Measurements from ENCODE around the gene FOXL1. TPM values are rescaled to one million over a fixed set of nuclear protein-coding genes. Genes with fewer than 3 reads are reported as not detected.

FOXL1 gene
- total RNA-seq, 1 donor from 2014 or later: 8.2 TPM

DNA sequence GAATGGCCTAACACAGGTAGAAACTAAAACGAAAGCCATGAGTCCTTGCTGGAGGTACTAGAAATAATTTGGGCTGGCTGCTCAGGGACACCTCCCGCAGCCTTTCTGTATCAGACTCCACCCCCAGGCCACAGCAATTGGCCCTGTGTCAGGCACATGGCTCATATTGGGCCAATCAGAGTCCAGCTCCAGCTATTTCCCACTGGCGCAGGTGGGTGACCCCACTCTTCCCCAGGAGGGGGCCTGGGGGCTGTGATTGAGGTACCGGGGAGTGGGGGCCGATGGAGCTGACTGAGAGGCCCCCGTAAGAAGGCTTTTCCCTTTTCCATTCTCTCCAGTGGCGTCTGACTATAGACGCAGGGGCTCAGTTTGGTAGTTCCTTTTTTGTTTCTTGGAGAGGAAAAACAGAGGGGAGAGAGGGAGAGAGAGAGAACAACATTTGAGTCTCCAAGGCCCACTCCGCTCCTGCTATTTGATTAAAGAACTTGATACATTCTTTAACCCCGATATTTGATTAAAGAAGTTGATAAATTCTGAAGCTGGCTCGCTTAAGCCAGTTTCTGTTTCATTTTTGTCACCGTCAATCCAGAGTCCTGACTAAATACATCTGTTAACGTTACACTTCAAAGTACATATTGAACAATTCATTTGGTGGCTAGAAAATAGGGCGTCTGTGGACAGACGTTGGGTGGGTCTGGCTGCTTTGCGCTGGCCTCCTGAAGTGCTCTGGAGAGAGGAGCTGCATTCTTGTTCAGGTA is 26.3 kb downstream of the FOXL1 start:
- no peak for DNase-seq (ENCODE audit: low spot score)

DNA sequence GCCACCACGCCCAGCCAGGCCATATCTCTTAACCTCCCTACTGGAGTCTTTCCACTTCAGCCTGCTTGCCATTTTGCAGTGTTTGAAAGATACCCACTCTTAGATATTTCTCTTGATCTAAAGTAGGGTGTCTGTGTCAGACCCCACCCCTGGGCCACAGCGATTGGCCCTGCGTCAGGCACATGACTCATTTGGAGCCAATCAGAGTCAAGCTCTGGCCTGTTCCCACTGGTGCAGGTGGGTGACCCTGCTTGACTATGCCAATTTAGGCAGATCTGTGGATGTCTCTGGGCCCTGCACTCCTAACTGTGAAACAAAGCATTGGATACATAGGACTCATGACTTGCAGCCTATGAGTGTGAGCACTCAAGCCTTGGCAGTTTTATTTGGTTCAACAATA is 27.6 kb downstream of the FOXL1 start:
- DNase-seq (ENCODE audit: low spot score): no peak

DNA sequence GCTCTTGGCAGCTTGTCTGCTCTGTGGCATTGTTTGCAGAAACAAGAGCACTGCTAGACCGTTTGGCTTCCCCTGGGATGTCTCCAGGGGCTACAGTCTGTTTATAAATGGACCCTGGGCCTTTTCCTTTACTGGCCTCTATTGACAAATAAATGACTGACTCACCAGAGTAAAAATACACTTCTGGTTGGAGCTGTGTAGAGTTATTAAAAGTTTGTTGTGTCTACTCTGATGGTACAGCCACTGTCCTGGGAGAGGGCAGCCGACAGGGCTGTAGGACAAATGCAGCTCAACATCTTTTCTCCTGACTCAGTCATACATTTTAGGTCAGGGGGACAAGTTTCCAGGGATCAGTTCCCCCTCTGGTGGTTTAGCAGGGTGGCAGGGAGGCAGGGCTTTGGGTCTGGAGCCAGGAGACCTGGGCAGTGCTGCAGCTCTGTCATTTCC is 30.0 kb downstream of the FOXL1 start:
- no peak for DNase-seq (ENCODE audit: low spot score)

DNA sequence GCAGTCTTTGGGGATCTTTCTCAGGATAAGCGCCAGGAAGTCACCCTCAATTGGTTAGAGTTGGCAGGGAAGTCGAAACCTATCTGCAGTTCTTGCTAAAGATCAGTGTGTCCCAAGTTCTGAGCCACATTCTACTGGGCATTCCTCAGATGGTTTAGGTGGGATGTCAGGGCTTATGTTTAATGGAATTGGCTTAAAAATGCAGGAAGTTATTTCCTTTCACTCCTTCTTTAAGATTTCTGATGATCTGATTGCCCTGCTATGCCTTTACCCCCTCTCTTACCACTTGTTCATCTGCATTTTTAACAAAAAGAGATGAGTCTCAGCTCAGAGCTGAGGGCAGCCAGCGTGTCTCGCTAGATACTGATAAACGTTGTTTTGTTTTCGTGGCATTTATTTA is 30.8 kb downstream of the FOXL1 start:
- no peak for DNase-seq (ENCODE audit: low spot score)

DNA sequence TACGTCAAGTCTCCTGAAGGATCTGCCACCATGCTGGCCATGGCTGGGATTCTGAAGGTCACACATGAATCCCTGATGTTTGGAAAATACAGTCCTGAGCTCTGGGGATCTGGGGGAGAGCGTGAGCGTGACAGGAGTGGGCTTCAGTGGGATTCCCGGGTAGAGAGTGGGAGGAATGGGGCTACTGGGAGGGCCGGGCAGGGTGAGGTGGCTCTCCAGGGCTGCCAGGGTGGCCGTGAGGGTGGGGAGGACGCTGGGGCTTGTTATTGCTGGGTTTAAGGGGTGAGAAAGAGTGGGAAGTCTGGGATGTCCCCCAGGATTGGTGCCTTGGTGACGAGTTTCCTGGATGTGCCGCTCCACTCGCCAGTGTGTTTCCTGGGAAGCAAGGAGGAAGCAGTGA is 31.3 kb downstream of the FOXL1 start:
- no peak for DNase-seq (ENCODE audit: low spot score)

DNA sequence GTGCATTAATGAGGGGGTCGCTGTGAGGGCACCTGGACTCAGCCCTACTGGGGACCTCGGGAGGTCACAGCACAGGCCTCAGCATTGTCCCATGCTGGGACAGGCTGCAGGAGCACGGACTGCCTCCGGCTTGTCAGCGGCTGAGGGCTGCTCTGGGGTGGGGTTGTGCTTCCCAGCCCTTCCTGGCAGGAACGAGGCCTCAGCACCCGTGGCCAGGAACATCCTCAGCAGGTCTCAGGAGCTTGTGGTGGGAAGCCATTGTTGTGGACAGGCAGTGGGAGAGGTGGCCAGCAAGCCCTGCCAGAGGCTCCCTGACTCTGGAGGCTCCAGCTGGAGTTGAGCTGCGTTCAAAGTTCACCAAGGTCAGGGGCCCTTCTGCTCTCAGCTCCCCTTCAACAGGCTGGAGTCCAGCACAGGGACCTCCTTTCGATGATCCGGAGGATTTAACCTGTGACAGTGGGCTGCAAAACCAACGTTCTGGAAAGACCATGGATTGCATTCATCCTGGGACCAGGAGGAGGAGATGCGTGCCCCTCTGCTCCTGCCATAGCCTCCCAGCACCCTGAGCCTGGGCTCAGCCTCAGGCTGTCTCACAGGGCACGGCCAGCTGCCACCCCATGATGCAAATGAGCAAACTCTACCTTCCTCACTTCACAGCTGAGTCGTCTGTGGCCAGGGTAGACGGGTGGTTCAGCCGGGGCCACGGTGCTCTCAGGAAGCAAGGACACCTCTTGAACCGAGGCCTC is 32.6 kb downstream of the FOXL1 start:
- DNase-seq (ENCODE audit: low spot score): no peak

DNA sequence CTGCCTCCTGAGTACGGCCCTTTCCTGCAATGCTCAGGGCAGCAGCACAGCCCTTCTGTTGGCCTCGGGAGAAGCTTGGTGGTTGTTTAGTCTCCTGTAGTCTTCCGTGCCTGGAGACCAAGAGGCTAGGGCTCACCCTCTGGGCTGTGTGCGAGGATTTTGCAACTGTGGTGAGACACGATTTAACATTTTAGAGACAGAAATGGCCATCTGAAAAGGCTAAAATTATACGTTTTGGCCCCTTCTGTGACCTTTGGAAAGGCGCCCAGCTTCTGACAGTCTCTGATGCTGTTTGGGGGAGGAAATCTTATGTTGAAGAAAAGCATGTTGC is 33.1 kb downstream of the FOXL1 start:
- DNase-seq (ENCODE audit: low spot score): peak; percentile 39

DNA sequence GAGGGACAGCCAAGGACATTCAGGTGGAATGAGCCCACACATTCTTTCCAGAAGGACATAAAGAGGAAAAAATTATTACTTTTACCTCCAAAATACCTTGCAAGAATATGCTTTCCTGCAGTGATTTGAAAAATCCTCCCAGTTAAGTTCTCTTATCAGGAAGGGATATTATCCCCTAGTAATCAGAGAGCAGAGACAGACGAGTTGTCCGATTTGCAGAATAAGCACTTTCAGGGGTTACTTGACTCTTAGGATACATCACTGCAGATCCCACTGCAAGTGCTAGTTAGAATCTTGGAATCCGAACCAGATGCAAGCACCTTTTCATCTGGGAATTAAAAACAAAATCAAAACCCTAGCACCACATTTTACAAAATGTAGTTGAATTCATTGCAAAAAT is 33.6 kb downstream of the FOXL1 start:
- no peak for DNase-seq (ENCODE audit: low spot score)

DNA sequence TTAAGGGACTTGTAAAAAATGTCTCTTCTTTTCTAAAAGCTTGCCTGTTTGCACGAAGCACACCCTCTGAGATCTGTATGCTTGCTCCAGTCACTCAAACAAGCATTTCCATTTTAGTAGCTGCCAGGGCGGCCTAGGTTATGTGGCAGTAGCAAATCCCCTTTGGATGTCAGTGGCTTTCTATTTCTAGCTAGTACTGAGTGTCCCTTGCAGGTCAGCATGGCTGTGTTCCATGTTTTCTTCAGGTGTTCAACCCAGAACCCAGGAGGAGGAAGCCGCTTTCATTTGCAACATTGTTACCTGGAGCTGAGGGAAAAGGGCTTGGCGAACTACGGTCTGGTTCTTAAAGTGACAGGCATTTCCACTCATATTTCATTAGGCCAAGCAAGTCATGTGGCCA is 36.4 kb downstream of the FOXL1 start:
- DNase-seq (ENCODE audit: low spot score): no peak

DNA sequence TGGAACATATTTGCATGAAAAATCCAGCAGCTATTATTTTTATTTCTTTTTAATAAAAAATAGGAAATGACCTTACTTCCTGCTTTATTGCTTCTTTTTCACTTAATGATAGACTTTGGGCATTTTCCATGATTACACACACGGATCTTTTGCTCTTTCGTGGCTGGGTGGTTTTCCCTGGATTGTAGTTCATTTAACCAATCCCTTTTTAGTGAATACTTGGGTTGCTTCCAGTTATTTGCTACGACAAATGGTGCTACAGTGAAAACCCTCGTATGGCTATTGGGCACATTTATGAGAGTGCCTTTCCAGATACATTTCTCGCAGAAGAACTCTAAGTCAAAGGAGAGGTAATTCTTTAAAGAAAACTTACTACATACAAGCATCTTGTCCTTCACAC is 38.6 kb downstream of the FOXL1 start:
- DNase-seq (ENCODE audit: low spot score): no peak

DNA sequence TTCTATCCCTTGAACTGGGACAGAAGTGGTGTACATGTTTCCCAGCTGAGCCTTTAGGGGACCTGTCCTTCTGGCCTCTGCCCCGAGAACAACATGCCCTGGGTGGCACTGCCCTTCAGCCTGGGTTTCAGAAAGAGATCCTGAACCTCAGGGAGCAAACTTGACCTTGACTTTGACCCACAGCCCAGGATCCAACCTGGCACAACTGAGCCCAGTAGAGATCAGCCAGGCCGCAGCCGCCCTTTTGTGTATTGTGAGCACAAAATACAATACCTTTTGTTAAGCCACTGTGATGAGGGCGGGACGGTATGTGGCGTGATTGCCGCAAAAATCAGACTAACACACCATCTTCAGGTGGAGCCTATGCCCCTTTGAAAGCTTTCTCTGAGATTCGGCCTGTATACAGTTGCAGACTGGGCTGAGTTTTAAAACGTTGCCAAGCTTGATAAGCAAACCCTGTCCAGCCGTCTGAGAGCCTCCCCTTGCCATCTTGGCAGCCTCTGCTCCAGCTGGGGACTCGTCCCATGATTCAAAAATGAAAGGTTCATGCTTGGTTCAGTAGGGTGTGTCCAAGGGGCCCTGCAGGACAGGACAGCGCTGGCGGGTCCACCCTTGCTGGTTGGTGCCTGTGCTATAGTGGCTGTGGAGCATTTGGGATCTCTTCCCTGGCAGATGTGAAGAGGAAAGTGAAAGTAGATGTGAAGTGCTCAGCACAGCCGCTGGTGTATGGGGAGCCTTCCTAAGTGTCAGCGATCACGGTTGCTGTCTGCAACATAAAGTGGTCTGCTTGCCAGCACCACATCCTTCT is 40.3 kb downstream of the FOXL1 start:
- no peak for DNase-seq (ENCODE audit: low spot score)

DNA sequence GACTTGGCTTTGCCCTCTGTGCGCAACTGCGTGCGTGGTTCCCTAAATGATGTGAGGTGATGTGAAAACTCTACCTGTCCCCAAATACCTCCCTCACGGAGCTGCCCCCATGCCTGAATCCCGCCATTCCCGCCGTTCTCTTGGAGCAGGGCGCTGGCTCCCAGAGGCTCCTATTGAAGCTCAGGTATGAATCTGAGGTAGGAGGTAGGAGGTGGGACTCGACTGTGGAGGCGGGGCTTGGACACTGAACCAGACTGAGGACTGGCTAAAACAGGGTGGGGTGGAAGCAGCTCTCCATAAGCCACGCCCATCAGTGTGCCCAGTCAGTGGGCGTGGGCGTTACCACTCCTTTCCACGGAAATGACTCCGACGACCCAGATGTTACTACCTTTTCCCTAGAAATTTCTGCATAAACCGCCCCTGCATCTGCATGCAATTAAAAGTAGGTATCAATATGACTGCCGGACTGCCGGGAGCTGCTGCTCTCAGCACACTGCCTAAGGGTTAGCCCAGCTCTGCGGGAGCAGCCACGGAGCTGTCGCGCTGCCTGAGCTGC is 41.0 kb downstream of the FOXL1 start:
- DNase-seq (ENCODE audit: low spot score): no peak

DNA sequence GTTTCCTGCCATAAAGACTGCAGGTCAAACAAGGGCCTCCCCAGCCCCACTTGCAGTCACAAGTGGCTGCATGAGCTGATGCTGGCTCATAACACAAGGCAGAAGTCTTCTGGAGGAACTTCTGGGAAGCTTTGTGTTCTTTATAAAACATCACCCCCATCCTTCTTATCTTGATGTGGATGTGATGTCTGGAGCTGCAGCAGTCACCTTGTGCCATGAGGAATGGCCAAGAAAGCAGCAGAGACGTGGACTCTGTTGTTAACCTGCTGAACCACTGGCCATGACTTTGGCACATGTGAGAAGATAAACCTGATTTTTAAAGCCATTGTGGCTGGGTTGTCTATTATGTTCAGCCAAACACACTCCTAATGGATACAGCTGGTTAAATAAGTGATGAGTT is 41.8 kb downstream of the FOXL1 start:
- no peak for DNase-seq (ENCODE audit: low spot score)

DNA sequence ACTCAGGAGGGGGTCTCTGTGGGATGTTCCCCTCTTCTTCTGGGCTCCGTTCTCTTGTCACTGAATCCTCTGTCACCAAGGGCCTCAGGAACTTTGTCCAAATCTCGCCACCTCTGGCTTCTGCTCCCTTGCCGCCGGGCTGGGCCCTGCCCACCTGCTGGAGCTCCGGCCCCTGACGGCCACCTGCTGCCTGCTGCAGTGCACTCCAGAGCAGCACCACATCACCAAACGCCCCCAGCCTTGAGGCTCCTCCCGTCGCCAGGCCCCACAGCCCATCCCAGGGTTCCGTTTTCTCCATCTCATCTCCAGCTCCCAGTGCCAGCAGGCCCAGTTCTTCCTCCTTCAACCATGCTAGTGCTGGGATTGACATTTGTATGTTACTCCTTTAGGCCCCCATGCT is 43.6 kb downstream of the FOXL1 start:
- no peak for DNase-seq (ENCODE audit: low spot score)

DNA sequence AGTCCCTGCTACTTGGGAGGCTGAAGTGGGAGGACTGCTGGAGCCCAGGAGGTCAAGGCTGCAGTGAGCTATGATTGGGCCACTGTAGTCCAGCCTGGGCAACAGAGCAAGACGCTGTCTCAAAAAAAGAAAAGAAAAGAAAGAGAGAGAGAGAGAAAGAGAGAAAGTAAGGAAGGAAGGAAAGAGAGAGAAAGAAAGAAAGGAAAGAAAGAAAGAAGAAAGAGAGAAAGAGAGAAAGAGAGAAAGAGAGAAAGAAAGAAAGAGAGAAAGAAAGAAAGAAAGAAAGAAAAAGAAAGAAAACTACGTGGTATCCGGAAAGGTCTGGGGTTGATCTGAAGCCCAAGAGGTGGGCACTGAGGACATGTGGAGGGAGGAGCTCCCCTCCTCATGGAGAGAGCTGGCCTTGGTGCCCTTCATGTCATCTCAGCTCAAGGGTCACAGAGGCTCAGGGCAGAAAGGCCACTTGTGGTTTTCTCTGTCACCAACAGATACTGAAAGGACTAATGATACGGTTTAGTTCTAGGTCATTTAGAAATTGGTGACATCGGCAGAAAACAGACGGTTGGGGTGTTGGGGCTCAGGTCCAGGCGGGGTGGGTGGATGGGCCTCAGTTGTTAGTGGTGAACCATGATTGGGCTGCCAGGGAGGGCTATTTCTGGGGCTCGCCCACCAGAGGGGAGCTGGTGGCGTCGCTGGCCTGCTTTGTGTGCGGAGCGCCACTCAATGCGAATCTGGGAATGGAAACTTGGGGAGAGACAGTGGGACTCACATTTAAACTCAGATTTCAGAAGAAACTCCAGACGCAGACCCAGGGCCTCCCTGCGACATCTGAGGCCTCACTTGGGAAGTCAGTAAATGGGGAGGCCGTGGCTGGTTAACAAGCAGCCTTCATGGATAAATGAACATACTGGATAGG is 44.6 kb downstream of the FOXL1 start:
- DNase-seq (ENCODE audit: low spot score): no peak

DNA sequence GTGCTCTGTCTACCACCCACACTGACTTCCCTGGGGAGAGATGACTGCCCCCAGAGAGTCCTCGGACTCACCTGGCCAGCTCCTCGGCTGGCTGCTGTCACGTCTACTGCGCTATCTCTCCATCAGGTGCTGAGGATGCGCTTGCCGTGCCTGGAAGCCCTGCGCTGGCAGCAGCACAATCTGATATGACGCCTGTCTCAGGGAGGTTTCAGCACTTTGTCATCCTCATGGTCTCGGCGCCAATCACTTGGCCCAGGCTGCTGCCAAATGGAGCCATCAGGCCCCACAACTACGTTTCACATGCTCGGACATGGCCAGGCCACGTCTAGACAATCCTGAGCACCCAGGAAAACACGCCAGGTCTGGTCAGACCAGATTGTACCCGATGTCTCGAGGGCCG is 46.7 kb downstream of the FOXL1 start:
- no peak for DNase-seq (ENCODE audit: low spot score)

DNA sequence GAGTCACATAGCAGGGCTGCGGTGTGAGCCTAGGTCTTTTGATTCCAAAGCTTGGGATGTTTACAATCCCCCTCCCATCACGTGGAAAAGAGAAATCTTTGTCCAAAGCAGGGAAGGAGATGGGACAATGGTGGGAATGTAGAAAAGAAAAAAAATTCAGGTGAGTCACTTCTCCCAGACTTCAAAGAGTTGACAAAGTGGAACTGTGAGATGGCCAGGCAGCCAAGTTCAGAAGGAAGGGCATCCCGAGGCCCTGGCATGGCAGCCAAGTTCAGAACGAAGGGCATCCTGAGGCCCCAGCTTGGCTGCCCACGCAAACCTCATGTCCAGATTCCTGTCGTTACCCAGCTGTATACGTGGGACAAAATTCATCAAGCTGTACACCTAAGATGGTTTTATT is 47.5 kb downstream of the FOXL1 start:
- DNase-seq (ENCODE audit: low spot score): no peak

DNA sequence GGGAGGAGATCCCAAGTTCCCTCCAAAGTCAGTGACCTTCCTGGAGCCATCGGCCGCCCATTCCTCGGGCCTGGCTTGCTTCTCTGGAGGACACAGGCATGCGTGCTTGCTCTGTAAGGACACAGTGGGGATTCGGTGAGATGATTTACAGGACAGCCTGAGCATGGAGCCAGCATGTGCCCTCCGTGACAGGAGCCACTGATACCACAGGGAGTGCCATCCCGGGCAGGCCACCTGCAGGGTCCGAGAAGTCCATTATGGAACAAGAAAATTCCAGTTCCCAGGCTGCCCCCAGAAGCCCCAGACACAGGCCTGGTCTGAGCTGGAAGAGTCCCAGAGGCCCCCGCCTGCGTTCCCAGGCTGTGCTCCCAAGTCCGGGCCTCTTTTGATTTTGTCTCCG is 47.9 kb downstream of the FOXL1 start:
- no peak for DNase-seq (ENCODE audit: low spot score)

DNA sequence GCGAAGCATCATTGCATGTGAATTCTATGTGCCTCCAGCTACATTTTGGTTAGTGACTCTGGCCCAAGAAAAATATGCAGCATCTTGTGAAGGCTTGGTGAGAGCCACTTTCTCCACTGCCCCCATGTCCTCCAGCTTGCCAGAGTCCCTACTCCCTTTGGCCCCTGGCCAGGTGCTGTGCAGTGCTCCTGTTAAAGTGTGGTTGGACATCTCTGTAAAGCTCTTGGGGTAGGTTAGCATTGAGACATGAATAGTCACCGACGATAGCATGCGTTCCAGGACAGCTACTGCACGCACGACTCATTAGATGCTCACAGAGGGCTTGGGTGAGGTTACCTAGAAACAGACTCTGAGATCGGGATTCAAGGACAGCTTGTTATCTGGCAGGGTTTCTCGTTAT is 48.6 kb downstream of the FOXL1 start:
- no peak for DNase-seq (ENCODE audit: low spot score)

DNA sequence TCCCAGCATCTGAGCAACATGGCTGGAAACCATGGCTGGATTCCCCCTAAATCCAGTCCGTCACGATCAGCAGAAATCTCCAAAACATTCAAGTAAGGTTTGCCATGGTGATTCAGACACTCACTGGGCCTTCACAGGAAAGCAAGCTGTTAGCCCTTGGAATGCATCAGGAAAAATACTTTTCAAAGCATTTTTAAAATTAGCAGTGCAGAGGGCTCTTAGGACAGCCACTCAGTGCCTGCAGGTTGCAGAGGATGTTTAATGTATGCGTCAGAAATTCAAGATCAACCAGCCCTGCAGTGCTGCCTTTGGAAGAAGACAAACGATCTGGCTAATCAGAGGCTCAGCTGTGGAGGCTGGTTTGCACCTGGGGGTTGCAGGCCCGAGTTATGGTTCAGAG is 50.3 kb downstream of the FOXL1 start:
- no peak for DNase-seq (ENCODE audit: low spot score)

DNA sequence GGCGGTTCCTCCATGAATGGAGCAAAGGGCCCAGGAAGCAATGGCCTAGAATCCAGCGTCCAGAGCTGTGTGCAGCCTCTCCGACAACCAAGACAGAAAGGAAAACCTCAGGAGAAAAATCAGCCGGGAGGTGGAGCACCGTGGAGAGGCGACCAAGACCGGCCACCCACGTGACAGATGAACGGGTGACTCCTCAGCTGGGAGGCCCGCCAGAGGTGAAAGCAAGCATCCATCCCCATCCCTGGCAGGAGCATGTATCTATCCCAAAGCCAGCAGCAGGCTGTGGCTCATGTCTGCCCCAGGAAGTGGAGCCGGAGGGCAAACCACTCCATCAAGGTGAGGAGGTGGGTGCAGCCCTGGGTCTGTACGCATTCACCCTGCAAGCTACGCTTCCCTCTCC is 52.1 kb downstream of the FOXL1 start:
- no peak for DNase-seq (ENCODE audit: low spot score)

Data from mucosa of gallbladder (tissue), 1 donor.